ENCODE results near the gene CYP2F1.
"Not testable (repeated sequence)": the region's sequence is repeated elsewhere in the genome, so short reads cannot be mapped to it uniquely, and the experiment has no call there.

The CYP2F1 gene

GRCh38 chr19:41114132-41114531 lies at the start of gene CYP2F1:
CYP2F1 (plus strand) TSS chr19:41114432; CDS start chr19:41116189, 1,757 bp downstream.
- no peak for FAIRE-seq

GRCh38 chr19:41064974-41065569 lies 49.2 kb upstream of the CYP2F1 start:
- FAIRE-seq, result peak; percentile 52

GRCh38 chr19:41076286-41076685 lies 37.9 kb upstream of the CYP2F1 start:
- FAIRE-seq, result no peak

- no peak for FAIRE-seq
Observed at GRCh38 chr19:41083516-41083915, 30.7 kb upstream of the CYP2F1 start.

- FAIRE-seq, result no peak
Observed at GRCh38 chr19:41085748-41086415, 28.4 kb upstream of the CYP2F1 start.

- no peak for FAIRE-seq
Observed at GRCh38 chr19:41088151-41088550, 26.1 kb upstream of the CYP2F1 start, which contains the start of gene CYP2A13. CYP2A13 (plus strand) TSS chr19:41088451; CDS start chr19:41088472, 21 bp downstream.

GRCh38 chr19:41089959-41090358 lies 24.3 kb upstream of the CYP2F1 start:
- no peak for FAIRE-seq

- no peak for FAIRE-seq
Observed at GRCh38 chr19:41095703-41096102, 18.5 kb upstream of the CYP2F1 start.

- FAIRE-seq, result no peak
Observed at GRCh38 chr19:41096353-41096752, 17.9 kb upstream of the CYP2F1 start.

- FAIRE-seq, result no peak
Observed at GRCh38 chr19:41097302-41097701, 16.9 kb upstream of the CYP2F1 start.

- FAIRE-seq, result no peak
Observed at GRCh38 chr19:41098762-41099161, 15.5 kb upstream of the CYP2F1 start.

GRCh38 chr19:41102210-41102609 lies 12.0 kb upstream of the CYP2F1 start:
- not testable (repeated sequence) for FAIRE-seq

- no peak for FAIRE-seq
Observed at GRCh38 chr19:41106177-41106576, 8.1 kb upstream of the CYP2F1 start.

GRCh38 chr19:41111296-41111695 lies 2.9 kb upstream of the CYP2F1 start:
- FAIRE-seq, result no peak

GRCh38 chr19:41111750-41112295 lies 2.4 kb upstream of the CYP2F1 start:
- FAIRE-seq, result no peak

- FAIRE-seq, result no peak
Observed at GRCh38 chr19:41112728-41113290, 1.4 kb upstream of the CYP2F1 start.

- FAIRE-seq, result no peak
Observed at GRCh38 chr19:41116261-41116660, 2.0 kb downstream of the CYP2F1 start.

- FAIRE-seq, result not testable (repeated sequence)
Observed at GRCh38 chr19:41120929-41121911, 7.0 kb downstream of the CYP2F1 start.

- FAIRE-seq, result not testable (repeated sequence)
Observed at GRCh38 chr19:41122846-41123245, 8.6 kb downstream of the CYP2F1 start.

GRCh38 chr19:41123716-41124294 lies 9.6 kb downstream of the CYP2F1 start:
- FAIRE-seq, result no peak

GRCh38 chr19:41126765-41127203 lies 12.6 kb downstream of the CYP2F1 start:
- FAIRE-seq, result peak; percentile 83

- not testable (repeated sequence) for FAIRE-seq
Observed at GRCh38 chr19:41127362-41127761, 13.1 kb downstream of the CYP2F1 start.

Measured in A204.1 (cell line).